Embryonic facial prominence (tissue), 1 donor: Measurements from ENCODE around the gene IL36B.

ENCODE experiments used
- DNase-seq: peaks from one replicate; pipeline ENCODE4 v3.0.0-alpha.2; 2016; ENCODE audit errors: extremely low spot score

Gene IL36B

GRCh38 chr2:113011108-113011507, 41.6 kb downstream of the IL36B start:
- no peak for DNase-seq

- no peak for DNase-seq
Measured at GRCh38 chr2:113010088-113010487, 42.6 kb downstream of the IL36B start.

GRCh38 chr2:113009622-113010021, 43.0 kb downstream of the IL36B start:
- DNase-seq: no peak

GRCh38 chr2:113007250-113007649, 45.4 kb downstream of the IL36B start:
- no peak for DNase-seq

GRCh38 chr2:113005030-113005509, 47.6 kb downstream of the IL36B start, which contains the start of gene IL36A:
TSS of gene IL36A (plus strand) at chr2:113005459. CDS start at chr2:113005872, 413 bp downstream.
- DNase-seq: no peak

- no peak for DNase-seq
Measured at GRCh38 chr2:113002677-113003076, 50.0 kb downstream of the IL36B start.

GRCh38 chr2:113000436-113000835, 52.2 kb downstream of the IL36B start:
- no peak for DNase-seq

GRCh38 chr2:112997151-112997550, 55.5 kb downstream of the IL36B start:
- DNase-seq: no peak

- no peak for DNase-seq
Measured at GRCh38 chr2:112996635-112997034, 56.0 kb downstream of the IL36B start.

GRCh38 chr2:112995346-112995920, 57.2 kb downstream of the IL36B start:
- no peak for DNase-seq

GRCh38 chr2:112994648-112995047, 58.0 kb downstream of the IL36B start:
- DNase-seq: no peak

- no peak for DNase-seq
Measured at GRCh38 chr2:112993831-112994230, 58.8 kb downstream of the IL36B start.

GRCh38 chr2:112989611-112990010, 63.1 kb downstream of the IL36B start:
- no peak for DNase-seq

- no peak for DNase-seq
Measured at GRCh38 chr2:112985090-112985489, 67.6 kb downstream of the IL36B start.

GRCh38 chr2:112980537-112980936, 72.1 kb downstream of the IL36B start:
- DNase-seq: no peak

GRCh38 chr2:112979731-112980130, 72.9 kb downstream of the IL36B start:
- no peak for DNase-seq

- DNase-seq: no peak
Measured at GRCh38 chr2:112977559-112978056, 75.1 kb downstream of the IL36B start, which contains the start of gene IL36G. TSS of gene IL36G (plus strand) at chr2:112978006. CDS start at chr2:112978639, 633 bp downstream.
